Thoracic aorta (tissue), 2 donors: Measurements from ENCODE around the gene MEF2B. TPM values are rescaled to one million over a fixed set of nuclear protein-coding genes. Genes with fewer than 3 reads are reported as not detected.

ENCODE experiments used
- ATAC-seq: fragments of 150-250 bp; one replicate; pipeline ENCODE4 v1.8.0; 2017; ENCODE audit warnings: low read depth; ENCODE audit not compliant: insufficient number of reproducible peaks, low FRiP score
- DNase-seq: peaks from one replicate; pipeline ENCODE4 v3.0.0-alpha.2; 2020; ENCODE audit warnings: low spot score
- H3K27ac ChIP-seq, 2 donors: fragments of 200-600 bp; sonication (generic); 1 replicate in 1 of 2; 2 replicates in 1 of 2; pipeline ENCODE4 v1.5.1; 2016; ENCODE audit warnings: mild to moderate bottlenecking in 2 of 2, moderate library complexity in 2 of 2
- H3K27me3 ChIP-seq: fragments of 200-600 bp; sonication (generic); replicated peaks from 2 replicates; pipeline ENCODE4 v1.6.0; 2016; ENCODE audit warnings: mild to moderate bottlenecking; ENCODE audit not compliant: insufficient read depth
- H3K36me3 ChIP-seq: fragments of 200-600 bp; sonication (generic); one replicate; pipeline ENCODE4 v1.5.1; 2016
- H3K4me1 ChIP-seq, 2 donors: fragments of 200-600 bp; sonication (generic); 1 replicate in 1 of 2; 2 replicates in 1 of 2; pipeline versions ENCODE4 v1.5.1 to v1.6.0; 2016; ENCODE audit warnings: low read depth in 2 of 2, mild to moderate bottlenecking in 1 of 2; ENCODE audit not compliant: control insufficient read depth in 1 of 2
- H3K4me3 ChIP-seq: fragments of 200-600 bp; sonication (generic); 2 replicates; pipeline ENCODE4 v1.5.1; 2016; ENCODE audit warnings: mild to moderate bottlenecking
- H3K9me3 ChIP-seq: fragments of 200-600 bp; sonication (generic); 2 replicates; pipeline ENCODE4 v1.5.1; 2016
- CTCF ChIP-seq: fragments of 200-600 bp; sonication (generic); IDR thresholded peaks from one replicate; pipeline ENCODE4 v1.5.1; 2019; ENCODE audit warnings: antibody characterized with exemption
- total RNA-seq, 2 donors: library from RNA; depleted of rRNA; stranded (reverse); fragments of >200 nt; gene quantifications; one replicate each; pipeline versions ENCODE4 v1.1.0 to v1.2.3, GENCODE V29; 2016

Gene MEF2B
- 1 to 10 TPM; 1.5 to 2.0 TPM for total RNA-seq

GRCh38 chr19:19170053-19170872 lies at the start of gene MEF2B:
Gene MEF2B, minus strand, starts transcription at chr19:19170263. Its CDS starts 19,528 bp downstream, at chr19:19150735.
- Histone ChIP-seq H3K4me1 (peaks cover 6 to 9% of the 10 kb centered on the region in 2 donors), H3K27me3 (no peaks in the 10 kb centered on the region), H3K27ac (no peak within 1 kb of the TSS), H3K4me3 (peak within 1 kb of the TSS; percentile 53), H3K36me3 (no peaks in the 10 kb centered on the region), H3K9me3 (no peaks in the 10 kb centered on the region)
- DNase-seq (no peak), ATAC-seq (no peak)
- TF ChIP-seq CTCF, result no peak

- TF ChIP-seq CTCF, result no peak
- H3K4me1 ChIP-seq, result no peaks in the 10 kb centered on the region
- no peak for ATAC-seq
- H3K27me3 ChIP-seq, result no peaks in the 10 kb centered on the region
- H3K9me3 ChIP-seq, result no peaks in the 10 kb centered on the region
- no peak overlapping the region for H3K4me3 ChIP-seq
- H3K36me3 ChIP-seq, result no peaks in the 10 kb centered on the region
- H3K27ac ChIP-seq, result no peak overlapping the region
- DNase-seq, result no peak
Measured at GRCh38 chr19:19218911-19219310, 48.8 kb upstream of the MEF2B start.

- no peak for TF ChIP-seq CTCF
- no peak for ATAC-seq
- H3K27ac ChIP-seq, result no peak overlapping the region
- no peaks in the 10 kb centered on the region for H3K4me1 ChIP-seq
- DNase-seq, result no peak
- H3K9me3 ChIP-seq, result no peaks in the 10 kb centered on the region
- peaks cover 5% of the 10 kb centered on the region for H3K27me3 ChIP-seq
- H3K36me3 ChIP-seq, result no peaks in the 10 kb centered on the region
- H3K4me3 ChIP-seq, result no peak overlapping the region
Measured at GRCh38 chr19:19217099-19217498, 47.0 kb upstream of the MEF2B start.

- ATAC-seq, result no peak
- Histone ChIP-seq H3K4me1 (no peaks in the 10 kb centered on the region), H3K27me3 (peaks cover 5% of the 10 kb centered on the region), H3K9me3 (no peaks in the 10 kb centered on the region), H3K36me3 (no peaks in the 10 kb centered on the region), H3K4me3 (no peak overlapping the region), H3K27ac (no peak overlapping the region)
- DNase-seq, result no peak
- TF ChIP-seq CTCF, result no peak
Measured at GRCh38 chr19:19215792-19216191, 45.7 kb upstream of the MEF2B start.

- DNase-seq (no peak), ATAC-seq (no peak)
- no peak for TF ChIP-seq CTCF
- peaks cover 5% of the 10 kb centered on the region for H3K27me3 ChIP-seq
- no peaks in the 10 kb centered on the region for H3K36me3 ChIP-seq
- H3K4me1 ChIP-seq, result no peaks in the 10 kb centered on the region
- no peak overlapping the region for H3K27ac ChIP-seq
- H3K9me3 ChIP-seq, result no peaks in the 10 kb centered on the region
- no peak overlapping the region for H3K4me3 ChIP-seq
Measured at GRCh38 chr19:19214892-19215291, 44.8 kb upstream of the MEF2B start.
